ENCODE results near the gene ANKRD36. TPM values are rescaled to one million over a fixed set of nuclear protein-coding genes. Genes with fewer than 3 reads are reported as not detected.

The ANKRD36 gene
- 14.4 and 26.9 TPM in 2 replicates for total RNA-seq

GRCh38 chr2:97113050-97113881 lies at the start of gene ANKRD36:
ANKRD36 (plus strand) TSS chr2:97113153; CDS start chr2:97113740, 587 bp downstream.

GRCh38 chr2:97094772-97095611 lies 18.0 kb upstream of the ANKRD36 start, which contains the start of gene FAHD2B:
FAHD2B (minus strand) TSS chr2:97094882; CDS start chr2:97091706, 3,176 bp downstream.

Small RNAs within 50 kb of the gene (small RNA-seq; reads per million reads assigned to genes)
- gene RN7SL313P (ENCODE audit: low replicate concordance) = not detected

Other genes with a start within 250 kb of the ANKRD36 start
- 43.1 and 43.5 TPM in 2 replicates for gene SEMA4C, start 243.1 kb upstream of the ANKRD36 start, total RNA-seq
- gene FAM178B, start 126.6 kb upstream of the ANKRD36 start, total RNA-seq = not detected in 2 replicates
- gene FAHD2B, start 18.3 kb upstream of the ANKRD36 start, total RNA-seq = 2.1 and 3.7 TPM in 2 replicates